DOHH2 (cell line): ENCODE results near the gene PLA2G4A.

Source experiments
- H3F3A ChIP-seq: fragments of 200-600 bp; sonication (generic), shearing (Covaris generic); 2 replicates; pipeline ENCODE4 v1.6.0; 2016; ENCODE audit warnings: antibody characterized with exemption, mild to moderate bottlenecking; ENCODE audit not compliant: control insufficient read depth, insufficient read depth
- H3K27ac ChIP-seq: fragments of 200-600 bp; sonication (generic); 2 replicates; pipeline ENCODE4 v1.5.1; 2014; ENCODE audit warnings: low read depth, mild to moderate bottlenecking, low read length, moderate library complexity
- H3K27me3 ChIP-seq: fragments of 200-600 bp; sonication (generic); 2 replicates; pipeline ENCODE4 v1.6.1; 2014; ENCODE audit warnings: mild to moderate bottlenecking, low read length, mixed read lengths; ENCODE audit not compliant: control insufficient read depth
- H3K36me3 ChIP-seq: fragments of 200-600 bp; sonication (generic); 2 replicates; pipeline ENCODE4 v1.6.1; 2014; ENCODE audit warnings: mild to moderate bottlenecking, low read length, moderate library complexity, mixed read lengths; ENCODE audit not compliant: control insufficient read depth
- H3K4me1 ChIP-seq: fragments of 200-600 bp; sonication (generic); 2 replicates; pipeline ENCODE4 v1.6.1; 2014; ENCODE audit warnings: mild to moderate bottlenecking, low read length, mixed read lengths; ENCODE audit not compliant: control insufficient read depth
- H3K4me2 ChIP-seq: fragments of 200-600 bp; sonication (generic); 2 replicates; pipeline ENCODE4 v1.6.0; 2014; ENCODE audit warnings: mild to moderate bottlenecking, low read length, moderate library complexity
- H3K4me3 ChIP-seq: fragments of 200-600 bp; sonication (generic); 2 replicates; pipeline ENCODE4 v1.5.1; 2014; ENCODE audit warnings: mild to moderate bottlenecking, low read length, mixed read lengths
- H3K79me2 ChIP-seq: fragments of 200-600 bp; sonication (generic); 2 replicates; pipeline ENCODE4 v1.6.1; 2014; ENCODE audit warnings: mild to moderate bottlenecking, low read length, mixed read lengths; ENCODE audit not compliant: control insufficient read depth
- H3K9me2 ChIP-seq: fragments of 200-600 bp; sonication (generic); replicated peaks from 2 replicates; pipeline ENCODE4 v1.6.1; 2014; ENCODE audit warnings: mild to moderate bottlenecking, low read length, mixed read lengths; ENCODE audit not compliant: control insufficient read depth
- H3K9me3 ChIP-seq: fragments of 200-600 bp; sonication (generic); 2 replicates; pipeline ENCODE4 v1.6.1; 2014; ENCODE audit warnings: antibody characterized with exemption, low read length, mixed read lengths; ENCODE audit not compliant: control insufficient read depth, insufficient read depth
- H4K20me1 ChIP-seq: fragments of 200-600 bp; sonication (generic); 2 replicates; pipeline ENCODE4 v1.6.0; 2014; ENCODE audit warnings: low read depth, mild to moderate bottlenecking, antibody characterized with exemption, low read length, moderate library complexity; ENCODE audit not compliant: control insufficient read depth, insufficient read depth
- EZH2phosphoT487 ChIP-seq: fragments of 200-600 bp; sonication (generic); IDR thresholded peaks from 2 replicates; pipeline ENCODE4 v1.6.1; 2017; ENCODE audit warnings: borderline replicate concordance, mild to moderate bottlenecking, antibody characterized with exemption, low read length, moderate library complexity, mixed read lengths
- TF ChIP-seq, protein P1 (sequence below): fragments of 200-600 bp; sonication (generic); IDR thresholded peaks from one replicate; pipeline ENCODE4 v1.5.1; 2014; ENCODE audit warnings: antibody characterized with exemption, mild to moderate bottlenecking, low read depth, low read length; ENCODE audit not compliant: poor library complexity, severe bottlenecking

PLA2G4A gene

DNA sequence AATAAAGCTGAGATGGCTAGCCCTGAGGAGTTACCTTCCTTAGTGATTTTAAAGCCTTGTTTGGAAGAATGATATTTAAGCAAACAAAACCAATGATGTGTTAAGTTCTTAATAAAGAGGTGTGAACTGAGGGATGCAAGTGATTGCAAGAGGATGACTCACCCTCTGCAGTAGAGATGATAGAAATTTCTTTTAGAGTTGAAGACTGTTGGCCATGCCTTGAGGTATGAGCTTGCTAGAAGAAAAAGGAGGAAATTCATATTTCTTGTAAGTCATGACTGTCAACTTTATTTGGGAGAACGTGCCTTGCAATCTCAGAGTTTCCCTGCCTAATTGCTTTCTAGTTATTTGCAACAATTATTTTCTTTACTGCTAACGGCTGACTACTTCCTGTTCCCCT, 94.7 kb downstream of the PLA2G4A start:
- H3K9me3 ChIP-seq = no peaks in the 10 kb centered on the region
- H4K20me1 ChIP-seq = no peaks in the 10 kb centered on the region
- no peak for TF ChIP-seq EZH2phosphoT487
- TF ChIP-seq, protein P1, sequence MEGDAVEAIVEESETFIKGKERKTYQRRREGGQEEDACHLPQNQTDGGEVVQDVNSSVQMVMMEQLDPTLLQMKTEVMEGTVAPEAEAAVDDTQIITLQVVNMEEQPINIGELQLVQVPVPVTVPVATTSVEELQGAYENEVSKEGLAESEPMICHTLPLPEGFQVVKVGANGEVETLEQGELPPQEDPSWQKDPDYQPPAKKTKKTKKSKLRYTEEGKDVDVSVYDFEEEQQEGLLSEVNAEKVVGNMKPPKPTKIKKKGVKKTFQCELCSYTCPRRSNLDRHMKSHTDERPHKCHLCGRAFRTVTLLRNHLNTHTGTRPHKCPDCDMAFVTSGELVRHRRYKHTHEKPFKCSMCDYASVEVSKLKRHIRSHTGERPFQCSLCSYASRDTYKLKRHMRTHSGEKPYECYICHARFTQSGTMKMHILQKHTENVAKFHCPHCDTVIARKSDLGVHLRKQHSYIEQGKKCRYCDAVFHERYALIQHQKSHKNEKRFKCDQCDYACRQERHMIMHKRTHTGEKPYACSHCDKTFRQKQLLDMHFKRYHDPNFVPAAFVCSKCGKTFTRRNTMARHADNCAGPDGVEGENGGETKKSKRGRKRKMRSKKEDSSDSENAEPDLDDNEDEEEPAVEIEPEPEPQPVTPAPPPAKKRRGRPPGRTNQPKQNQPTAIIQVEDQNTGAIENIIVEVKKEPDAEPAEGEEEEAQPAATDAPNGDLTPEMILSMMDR = no peak
- no peak overlapping the region for H3K27ac ChIP-seq
- H3K27me3 ChIP-seq = no peaks in the 10 kb centered on the region
- H3K9me2 ChIP-seq = no peaks in the 10 kb centered on the region
- no peaks in the 10 kb centered on the region for H3K36me3 ChIP-seq
- no peak overlapping the region for H3K4me3 ChIP-seq
- H3K4me1 ChIP-seq = no peaks in the 10 kb centered on the region
- no peak overlapping the region for H3K4me2 ChIP-seq
- no peaks in the 10 kb centered on the region for H3K79me2 ChIP-seq
- H3F3A ChIP-seq = no peaks in the 10 kb centered on the region

DNA sequence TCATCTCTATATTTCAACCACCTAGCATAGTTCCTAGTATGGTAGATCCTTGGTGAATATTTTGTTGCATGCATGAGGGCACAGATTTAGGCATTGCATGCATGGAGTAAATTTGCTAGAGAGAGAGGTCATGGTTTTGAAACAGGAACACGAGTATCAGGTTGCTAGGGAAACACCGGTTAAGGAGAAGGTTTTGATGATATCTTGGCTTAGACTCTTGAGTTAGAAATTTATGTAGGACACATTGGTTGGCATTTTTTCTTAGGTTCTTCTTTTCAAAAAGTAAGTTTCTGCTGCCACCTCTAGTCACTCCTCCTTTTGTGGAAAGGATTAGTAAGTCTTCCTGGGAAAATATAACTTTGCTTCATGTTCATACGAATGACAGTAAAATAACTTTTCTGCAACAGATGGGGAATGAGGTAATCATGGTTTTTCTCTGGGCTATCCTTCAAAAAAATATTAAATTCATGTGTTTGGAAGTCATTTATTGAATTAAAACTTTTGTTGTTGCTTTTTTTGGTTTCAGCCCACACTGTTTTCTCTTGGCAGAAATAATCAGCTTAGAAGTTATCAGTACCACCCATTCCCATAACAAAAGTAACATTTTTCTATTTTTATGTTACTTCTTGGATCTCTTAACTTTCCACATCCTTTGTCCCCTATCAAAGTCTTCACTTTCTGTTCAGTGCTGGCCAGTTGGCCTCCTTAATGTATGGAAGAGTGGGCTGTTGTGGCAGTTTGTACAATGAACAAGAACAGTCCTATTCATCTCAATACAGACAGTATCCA, 97.3 kb downstream of the PLA2G4A start:
- H3K27ac ChIP-seq = no peak overlapping the region
- H3K4me2 ChIP-seq = no peak overlapping the region
- H3K4me1 ChIP-seq = no peaks in the 10 kb centered on the region
- no peaks in the 10 kb centered on the region for H3K27me3 ChIP-seq
- H3K79me2 ChIP-seq = no peaks in the 10 kb centered on the region
- no peaks in the 10 kb centered on the region for H4K20me1 ChIP-seq
- no peak overlapping the region for H3K4me3 ChIP-seq
- no peaks in the 10 kb centered on the region for H3K9me3 ChIP-seq
- no peaks in the 10 kb centered on the region for H3F3A ChIP-seq
- TF ChIP-seq, protein P1 = no peak
- no peak for TF ChIP-seq EZH2phosphoT487
- H3K9me2 ChIP-seq = no peaks in the 10 kb centered on the region
- no peaks in the 10 kb centered on the region for H3K36me3 ChIP-seq

DNA sequence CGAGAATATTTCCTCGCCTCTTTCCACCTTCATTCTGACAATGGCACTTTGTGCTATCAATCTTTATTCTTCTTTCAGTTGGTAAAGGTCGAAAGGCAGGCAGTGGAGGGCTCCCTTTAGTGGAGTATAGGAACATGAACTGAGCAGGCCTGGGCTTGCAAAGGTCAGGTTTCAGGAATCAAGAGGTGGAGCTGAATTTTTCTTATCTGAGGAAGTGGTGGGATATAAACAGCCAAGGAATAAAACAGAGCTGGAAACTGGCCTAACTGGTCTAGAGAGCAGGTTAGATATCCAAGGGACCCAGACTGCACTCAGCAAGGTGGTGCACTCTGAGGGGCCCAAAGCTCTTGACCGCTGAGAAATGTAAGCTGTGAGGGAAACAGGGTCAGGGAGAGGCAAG, 99.1 kb downstream of the PLA2G4A start:
- H3K4me2 ChIP-seq = no peak overlapping the region

More for the DNA sequence above, 99.1 kb downstream of the PLA2G4A start:
- H3K27me3 ChIP-seq = no peaks in the 10 kb centered on the region
- H3K36me3 ChIP-seq = no peaks in the 10 kb centered on the region
- H3K9me3 ChIP-seq = no peaks in the 10 kb centered on the region
- no peaks in the 10 kb centered on the region for H3K9me2 ChIP-seq
- no peak for TF ChIP-seq EZH2phosphoT487
- TF ChIP-seq, protein P1 = no peak
- no peak overlapping the region for H3K27ac ChIP-seq
- no peaks in the 10 kb centered on the region for H3K79me2 ChIP-seq
- no peaks in the 10 kb centered on the region for H4K20me1 ChIP-seq
- no peak overlapping the region for H3K4me3 ChIP-seq
- no peaks in the 10 kb centered on the region for H3K4me1 ChIP-seq
- H3F3A ChIP-seq = no peaks in the 10 kb centered on the region
